CD14-positive monocyte (primary cell): ENCODE data around the gene PABPN1L. TPM values are rescaled to one million over a fixed set of nuclear protein-coding genes. Genes with fewer than 3 reads are reported as not detected.

Experiments used
- DNase-seq, 3 donors: peaks; one replicate each; pipeline ENCODE4 v3.0.0-alpha.2; 2011 to 2022
- H2AFZ ChIP-seq: 2 replicates; pipeline ENCODE4 v1.6.0; 2012; ENCODE audit warnings: mild to moderate bottlenecking, low read depth, low read length, inconsistent platforms; ENCODE audit not compliant: insufficient read depth, poor library complexity, severe bottlenecking
- H3K27ac ChIP-seq, 2 donors: 1 replicate in 1 of 2; 2 replicates in 1 of 2; pipeline ENCODE4 v1.5.1; 2012 to 2013; ENCODE audit warnings: low read length in 2 of 2, control low read depth in 1 of 2, inconsistent platforms in 1 of 2, low read depth in 1 of 2, mild to moderate bottlenecking in 1 of 2
- H3K27me3 ChIP-seq, 2 donors: one replicate each; pipeline versions ENCODE4 v1.6.0 to v1.6.1; 2011 to 2013; ENCODE audit warnings: low read length in 2 of 2; ENCODE audit not compliant: control insufficient read depth in 2 of 2, insufficient read depth in 2 of 2
- H3K36me3 ChIP-seq, 2 donors: replicated peaks in 1 of 2; 1 replicate in 1 of 2; 2 replicates in 1 of 2; pipeline versions ENCODE4 v1.5.1 to v1.6.1; 2012 to 2013; ENCODE audit warnings: low read length in 2 of 2, control low read depth in 1 of 2, inconsistent platforms in 1 of 2, mild to moderate bottlenecking in 1 of 2; ENCODE audit not compliant: insufficient read depth in 2 of 2, control insufficient read depth in 1 of 2
- H3K4me1 ChIP-seq, 2 donors: 1 replicate in 1 of 2; 2 replicates in 1 of 2; pipeline versions ENCODE4 v1.5.1 to v1.6.1; 2012 to 2013; ENCODE audit warnings: low read length in 2 of 2, control low read depth in 1 of 2, inconsistent platforms in 1 of 2, mild to moderate bottlenecking in 1 of 2, moderate library complexity in 1 of 2; ENCODE audit not compliant: insufficient read depth in 2 of 2, control insufficient read depth in 1 of 2
- H3K4me2 ChIP-seq: replicated peaks from 2 replicates; pipeline ENCODE3; 2012; ENCODE audit warnings: low read length, moderate library complexity, mild to moderate bottlenecking; ENCODE audit not compliant: poor library complexity, severe bottlenecking; ENCODE audit errors: extremely low read depth
- H3K4me3 ChIP-seq, 3 experiments: fragments of 200-600 bp in 1 of 3; sonication (generic) in 1 of 3; replicated peaks in 1 of 3; 1 replicate in 2 of 3; 2 replicates in 1 of 3; pipeline ENCODE4 v1.5.1; 2011 to 2013; ENCODE audit warnings: low read length in 3 of 3, mild to moderate bottlenecking in 3 of 3, control low read depth in 2 of 3, low read depth in 2 of 3, inconsistent platforms in 1 of 3, moderate library complexity in 1 of 3
- H3K79me2 ChIP-seq: 2 replicates; pipeline ENCODE4 v1.6.0; 2012; ENCODE audit warnings: mild to moderate bottlenecking, control low read depth, inconsistent platforms, low read length, moderate library complexity; ENCODE audit not compliant: insufficient read depth
- H3K9ac ChIP-seq: 2 replicates; pipeline ENCODE4 v1.6.0; 2017; ENCODE audit warnings: low read length, mild to moderate bottlenecking; ENCODE audit not compliant: insufficient read depth, poor library complexity, severe bottlenecking
- H3K9me3 ChIP-seq, 2 donors: replicated peaks in 1 of 2; 1 replicate in 1 of 2; 2 replicates in 1 of 2; pipeline versions ENCODE4 v1.5.1 to v1.6.1; 2012 to 2013; ENCODE audit warnings: low read length in 2 of 2, control low read depth in 1 of 2; ENCODE audit not compliant: control insufficient read depth in 1 of 2, insufficient read depth in 1 of 2
- H4K20me1 ChIP-seq: 2 replicates; pipeline ENCODE4 v1.6.0; 2012; ENCODE audit warnings: mild to moderate bottlenecking, low read length, control low read depth, moderate library complexity; ENCODE audit not compliant: insufficient read depth
- H3K27ac Mint-ChIP-seq, 7 donors: one replicate each; pipeline ENCODE4 v1.8.0; 2020; ENCODE audit warnings: mild to moderate bottlenecking in 7 of 7, mixed read lengths in 7 of 7, moderate library complexity in 6 of 7, inconsistent platforms in 2 of 7
- H3K27me3 Mint-ChIP-seq, 3 donors: one replicate each; pipeline ENCODE4 v1.8.0; 2021 to 2022; ENCODE audit warnings: low read depth in 3 of 3, mild to moderate bottlenecking in 3 of 3, mixed read lengths in 3 of 3, moderate library complexity in 3 of 3, inconsistent platforms in 1 of 3
- H3K36me3 Mint-ChIP-seq, 2 donors: one replicate each; pipeline ENCODE4 v1.8.0; 2020; ENCODE audit warnings: mixed read lengths in 2 of 2, inconsistent platforms in 1 of 2, mild to moderate bottlenecking in 1 of 2
- H3K4me1 Mint-ChIP-seq: one replicate; pipeline ENCODE4 v1.8.0; 2020; ENCODE audit warnings: mild to moderate bottlenecking, mixed read lengths
- H3K4me3 Mint-ChIP-seq, 2 donors: one replicate each; pipeline ENCODE4 v1.8.0; 2020; ENCODE audit warnings: mild to moderate bottlenecking in 2 of 2, mixed read lengths in 2 of 2, moderate library complexity in 1 of 2
- H3K9me3 Mint-ChIP-seq, 7 donors: one replicate each; pipeline ENCODE4 v1.8.0; 2020 to 2022; ENCODE audit warnings: mixed read lengths in 7 of 7, mild to moderate bottlenecking in 6 of 7, moderate library complexity in 6 of 7, inconsistent platforms in 2 of 7
- CTCF ChIP-seq: fragments of 200-600 bp; IDR thresholded peaks from one replicate; pipeline ENCODE4 v1.8.0; 2022; ENCODE audit warnings: antibody characterized with exemption, mild to moderate bottlenecking
- WGBS: methylation state at CpG from one replicate; pipeline ENCODE4 v1.1.5; 2013; ENCODE audit warnings: missing lambda C conversion rate; ENCODE audit not compliant: insufficient coverage; 5-methylcytosine and 5-hydroxymethylcytosine counted together
- intact Hi-C, 2 donors: fragments of 100-400 bp; cut with micrococcal nuclease; formaldehyde crosslinking; loops; one replicate each; pipeline versions ENCODE4 v1.15.0 to v1.15.1; 2023
- polyA plus RNA-seq, 3 donors: library from polyadenylated mRNA; depleted of rRNA in 1 of 3; unstranded in 2 of 3; stranded (reverse) in 1 of 3; fragments of 300-500 nt in 2 of 3; fragments of >200 nt in 1 of 3; fragmentation: Illumina TruSeq in 2 of 3; gene quantifications; 1 replicate in 2 of 3; 2 replicates in 1 of 3; pipeline ENCODE4 v1.2.3, GENCODE V29; 2012 to 2021

PABPN1L gene
- polyA plus RNA-seq, 3 donors: 0.39 TPM; not detected in 2

DNA sequence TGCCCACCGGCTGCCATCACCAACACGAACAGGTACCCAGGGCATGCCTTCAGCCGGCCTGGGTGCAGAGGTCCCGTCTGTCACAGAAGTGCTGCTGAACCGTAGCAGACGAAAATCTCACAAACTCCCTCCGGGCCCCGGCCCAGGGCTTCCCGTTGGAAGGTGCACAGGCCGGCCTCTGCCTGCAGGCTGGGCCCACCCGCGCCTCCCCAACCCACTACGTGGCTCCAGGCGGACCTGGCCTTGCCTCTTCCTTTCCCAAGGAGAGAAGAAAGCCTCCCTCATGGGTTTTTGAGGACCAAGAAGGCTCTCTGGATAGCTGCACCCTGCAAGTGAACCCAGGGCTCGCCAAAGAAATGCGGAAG lies 45.5 kb upstream of the PABPN1L start:
- peaks cover 64% of the 10 kb centered on the region for H3K79me2 ChIP-seq
- H3K27me3 ChIP-seq: no peaks in the 10 kb centered on the region
- no peak overlapping the region for H3K4me3 ChIP-seq
- peaks cover 19 to 47% of the 10 kb centered on the region in 2 donors for H3K36me3 Mint-ChIP-seq
- H3K9me3 Mint-ChIP-seq: peaks cover 0 to 7% (median 2%) of the 10 kb centered on the region in 7 donors
- H3K27ac ChIP-seq: no peak overlapping the region
- intact Hi-C loops: no loop called here
- H4K20me1 ChIP-seq: peaks cover 99% of the 10 kb centered on the region
- WGBS: 98% methylated on average over 13 of the region's 16 CpGs
- peaks cover 0 to 1% (median 1%) of the 10 kb centered on the region in 3 donors for H3K27me3 Mint-ChIP-seq
- H3K9ac ChIP-seq: no peak overlapping the region
- TF ChIP-seq CTCF: no peak
- H3K27ac Mint-ChIP-seq: no peak overlapping the region
- no peaks in the 10 kb centered on the region for H3K4me1 ChIP-seq
- H3K9me3 ChIP-seq: peaks cover 0 to 9% of the 10 kb centered on the region in 2 donors
- H3K4me3 Mint-ChIP-seq: no peak overlapping the region
- H2AFZ ChIP-seq: no peak overlapping the region
- peaks cover 14 to 44% of the 10 kb centered on the region in 2 donors for H3K36me3 ChIP-seq
- no peak overlapping the region for H3K4me2 ChIP-seq
- no peak for DNase-seq
- no peaks in the 10 kb centered on the region for H3K4me1 Mint-ChIP-seq

DNA sequence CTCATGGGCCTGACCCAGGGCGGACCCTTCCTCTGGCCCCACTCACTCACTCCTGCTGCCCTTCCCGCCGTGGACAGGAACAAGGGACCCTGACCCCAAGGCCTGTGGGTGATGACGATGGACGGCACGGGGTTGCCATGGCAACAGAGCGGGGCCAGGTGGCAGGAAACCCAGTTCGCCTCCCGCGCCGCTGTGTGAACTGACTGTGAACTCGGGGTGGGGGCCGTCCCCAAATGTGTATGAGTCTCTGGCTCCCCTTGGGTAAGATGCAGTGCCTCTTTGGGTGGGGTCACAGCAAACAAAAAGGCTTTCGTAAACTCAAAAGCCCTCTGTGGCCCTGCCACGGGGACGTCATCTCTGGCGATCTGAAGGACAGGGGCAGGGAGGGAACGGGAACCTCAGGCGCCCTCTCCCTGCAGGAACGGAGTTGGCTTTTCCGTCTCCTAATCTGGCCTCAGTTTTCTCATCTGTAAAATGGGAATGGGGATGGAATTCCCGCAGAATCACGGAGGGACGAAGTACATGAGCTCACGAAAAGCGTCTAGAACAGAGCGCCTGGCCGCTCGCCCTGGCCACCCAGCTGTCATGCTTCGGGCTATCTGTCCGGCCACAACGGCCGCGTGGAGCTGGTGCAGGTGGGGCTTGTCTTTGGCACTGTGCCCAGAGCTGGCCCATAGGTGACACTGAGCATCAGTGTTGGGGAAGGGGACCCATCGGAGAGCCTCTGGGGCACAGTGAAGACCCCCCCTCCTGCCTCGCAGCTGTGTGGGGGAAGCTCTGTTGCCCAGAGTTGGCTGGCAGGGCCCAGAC lies 44.9 kb upstream of the PABPN1L start:
- Histone ChIP-seq H4K20me1 (peaks cover 99% of the 10 kb centered on the region), H3K79me2 (peaks cover 69% of the 10 kb centered on the region), H3K27me3 (no peaks in the 10 kb centered on the region), H3K4me2 (no peak overlapping the region), H3K36me3 (peaks cover 13 to 44% of the 10 kb centered on the region in 2 donors), H3K9ac (no peak overlapping the region), H3K4me3 (no peak overlapping the region), H3K4me1 (peaks cover 0 to 4% of the 10 kb centered on the region in 2 donors), H3K9me3 (peaks cover 0 to 9% of the 10 kb centered on the region in 2 donors), H3K27ac (no peak overlapping the region), H2AFZ (no peak overlapping the region)
- TF ChIP-seq CTCF: no peak
- Mint-ChIP-seq H3K9me3 (peaks cover 0 to 6% (median 2%) of the 10 kb centered on the region in 7 donors), H3K4me1 (peaks cover under 1% of the 10 kb centered on the region), H3K4me3 (no peak overlapping the region), H3K27me3 (no peaks in the 10 kb centered on the region), H3K27ac (peak overlapping the region in 1 of 7 donors; percentile 70), H3K36me3 (peaks cover 18 to 41% of the 10 kb centered on the region in 2 donors)
- intact Hi-C loops: no loop called here
- WGBS: 92% methylated on average over 30 of the region's 36 CpGs
- no peak for DNase-seq
